ENCODE results near the gene SLX9.

Gene SLX9

GRCh38 chr21:44905728-44906090 lies 34.1 kb upstream of the SLX9 start:
- H3K9ac ChIP-seq (ENCODE audit: low read length) = no peak overlapping the region
- H3K18ac ChIP-seq (ENCODE audit: low read depth in 1 of 2, low read length in 2 of 2) = no peak overlapping the region
- H3K23ac ChIP-seq (ENCODE audit: low read length in 2 of 2) = no peak overlapping the region
- no peaks in the 10 kb centered on the region for H3K79me1 ChIP-seq (replicated peaks; ENCODE audit: low read length, poor library complexity, severe bottlenecking)
- no peak overlapping the region for H3K4me2 ChIP-seq (ENCODE audit: low read length, poor library complexity, severe bottlenecking)
- no peak overlapping the region for H2AK5ac ChIP-seq (ENCODE audit: low read length, severe bottlenecking)
- no peak overlapping the region for H3K4me3 ChIP-seq (ENCODE audit: insufficient read depth in 1 of 2, low read depth in 1 of 2, low read length in 2 of 2)
- H3K36me3 ChIP-seq (ENCODE audit: control insufficient read depth in 1 of 2, insufficient read depth in 2 of 2, low read depth in 1 of 2, low read length in 2 of 2) = no peaks in the 10 kb centered on the region
- H2BK120ac ChIP-seq (ENCODE audit: low read depth, low read length) = no peak overlapping the region
- WGBS = 78% methylated on average over 7 of the region's 7 CpGs
- no peak overlapping the region for H3K27ac ChIP-seq (ENCODE audit: low read length, poor library complexity, severe bottlenecking)
- H3K27me3 ChIP-seq (ENCODE audit: control insufficient read depth in 1 of 2, insufficient read depth in 1 of 2, low read length in 2 of 2) = peaks cover 58 to 73% of the 10 kb centered on the region in 2 experiments
- H4K91ac ChIP-seq (ENCODE audit: low read length) = no peak overlapping the region
- H2BK15ac ChIP-seq (ENCODE audit: low read depth, poor library complexity, severe bottlenecking) = no peak overlapping the region
- H3K4me1 ChIP-seq (ENCODE audit: control insufficient read depth, insufficient read depth, low read depth, low read length) = peaks cover 6% of the 10 kb centered on the region
- H3K4ac ChIP-seq (ENCODE audit: low read depth in 1 of 2, low read length in 2 of 2) = no peak overlapping the region
- no peak overlapping the region for H2BK5ac ChIP-seq (ENCODE audit: low read depth, low read length, poor library complexity, severe bottlenecking)
- H3K14ac ChIP-seq (ENCODE audit: low read length in 2 of 2) = no peak overlapping the region
- DNase-seq = no peak
- no peak overlapping the region for H2AFZ ChIP-seq (ENCODE audit: low read depth, low read length)
- H4K8ac ChIP-seq (ENCODE audit: low read length) = no peak overlapping the region
- no peak overlapping the region for H2BK12ac ChIP-seq (ENCODE audit: low read length in 2 of 2)
- H3K9me3 ChIP-seq (ENCODE audit: control insufficient read depth, low read length) = no peaks in the 10 kb centered on the region

GRCh38 chr21:44907225-44907965 lies 32.4 kb upstream of the SLX9 start:
- no peak overlapping the region for H4K8ac ChIP-seq (ENCODE audit: low read length)
- 51% methylated on average over 15 of the region's 16 CpGs for WGBS

GRCh38 chr21:44907966-44908895 lies 31.6 kb upstream of the SLX9 start:
- Histone ChIP-seq H2BK120ac (ENCODE audit: low read depth, low read length) (no peak overlapping the region), H3K9me3 (ENCODE audit: control insufficient read depth, low read length) (no peaks in the 10 kb centered on the region), H3K4me1 (ENCODE audit: control insufficient read depth, insufficient read depth, low read depth, low read length) (peaks cover 11% of the 10 kb centered on the region), H2BK15ac (ENCODE audit: low read depth, poor library complexity, severe bottlenecking) (no peak overlapping the region), H3K4me2 (ENCODE audit: low read length, poor library complexity, severe bottlenecking) (no peak overlapping the region), H2AK5ac (ENCODE audit: low read length, severe bottlenecking) (no peak overlapping the region), H4K91ac (ENCODE audit: low read length) (no peak overlapping the region), H3K4ac (ENCODE audit: low read depth in 1 of 2, low read length in 2 of 2) (no peak overlapping the region), H2BK12ac (ENCODE audit: low read length in 2 of 2) (no peak overlapping the region), H3K9ac (ENCODE audit: low read length) (peak overlapping the region; percentile 0), H2AFZ (ENCODE audit: low read depth, low read length) (no peak overlapping the region), H3K79me1 (replicated peaks; ENCODE audit: low read length, poor library complexity, severe bottlenecking) (no peaks in the 10 kb centered on the region), H3K27me3 (ENCODE audit: control insufficient read depth in 1 of 2, insufficient read depth in 1 of 2, low read length in 2 of 2) (peaks cover 53 to 65% of the 10 kb centered on the region in 2 experiments), H3K36me3 (ENCODE audit: control insufficient read depth in 1 of 2, insufficient read depth in 2 of 2, low read depth in 1 of 2, low read length in 2 of 2) (no peaks in the 10 kb centered on the region), H3K4me3 (ENCODE audit: insufficient read depth in 1 of 2, low read depth in 1 of 2, low read length in 2 of 2) (peak overlapping the region in 1 of 2 experiments; percentile 45), H3K14ac (ENCODE audit: low read length in 2 of 2) (no peak overlapping the region), H3K18ac (ENCODE audit: low read depth in 1 of 2, low read length in 2 of 2) (no peak overlapping the region), H2BK5ac (ENCODE audit: low read depth, low read length, poor library complexity, severe bottlenecking) (no peak overlapping the region), H4K8ac (ENCODE audit: low read length) (no peak overlapping the region), H3K27ac (ENCODE audit: low read length, poor library complexity, severe bottlenecking) (no peak overlapping the region), H3K23ac (ENCODE audit: low read length in 2 of 2) (no peak overlapping the region)
- WGBS = 84% methylated on average over 14 of the region's 25 CpGs
- no peak for DNase-seq

More at GRCh38 chr21:44907225-44907965, 32.4 kb upstream of the SLX9 start:
- Histone ChIP-seq H3K27ac (ENCODE audit: low read length, poor library complexity, severe bottlenecking) (no peak overlapping the region), H3K9me3 (ENCODE audit: control insufficient read depth, low read length) (no peaks in the 10 kb centered on the region), H2BK15ac (ENCODE audit: low read depth, poor library complexity, severe bottlenecking) (no peak overlapping the region), H3K23ac (ENCODE audit: low read length in 2 of 2) (no peak overlapping the region), H3K36me3 (ENCODE audit: control insufficient read depth in 1 of 2, insufficient read depth in 2 of 2, low read depth in 1 of 2, low read length in 2 of 2) (no peaks in the 10 kb centered on the region), H2BK120ac (ENCODE audit: low read depth, low read length) (no peak overlapping the region), H2BK12ac (ENCODE audit: low read length in 2 of 2) (no peak overlapping the region), H2AFZ (ENCODE audit: low read depth, low read length) (no peak overlapping the region), H3K18ac (ENCODE audit: low read depth in 1 of 2, low read length in 2 of 2) (no peak overlapping the region), H3K14ac (ENCODE audit: low read length in 2 of 2) (no peak overlapping the region), H2AK5ac (ENCODE audit: low read length, severe bottlenecking) (no peak overlapping the region), H4K91ac (ENCODE audit: low read length) (no peak overlapping the region), H3K4me2 (ENCODE audit: low read length, poor library complexity, severe bottlenecking) (no peak overlapping the region), H3K4me3 (ENCODE audit: insufficient read depth in 1 of 2, low read depth in 1 of 2, low read length in 2 of 2) (peak overlapping the region in 1 of 2 experiments; percentile 45), H3K79me1 (replicated peaks; ENCODE audit: low read length, poor library complexity, severe bottlenecking) (no peaks in the 10 kb centered on the region), H3K27me3 (ENCODE audit: control insufficient read depth in 1 of 2, insufficient read depth in 1 of 2, low read length in 2 of 2) (peaks cover 56 to 64% of the 10 kb centered on the region in 2 experiments), H3K9ac (ENCODE audit: low read length) (peak overlapping the region; percentile 0), H2BK5ac (ENCODE audit: low read depth, low read length, poor library complexity, severe bottlenecking) (no peak overlapping the region), H3K4ac (ENCODE audit: low read depth in 1 of 2, low read length in 2 of 2) (no peak overlapping the region), H3K4me1 (ENCODE audit: control insufficient read depth, insufficient read depth, low read depth, low read length) (peaks cover 12% of the 10 kb centered on the region)
- no peak for DNase-seq

GRCh38 chr21:44908908-44909307 lies 30.9 kb upstream of the SLX9 start:
- no peak overlapping the region for H4K91ac ChIP-seq (ENCODE audit: low read length)
- 92% methylated on average over 21 of the region's 21 CpGs for WGBS
- H3K14ac ChIP-seq (ENCODE audit: low read length in 2 of 2) = no peak overlapping the region
- no peak overlapping the region for H3K23ac ChIP-seq (ENCODE audit: low read length in 2 of 2)
- no peak overlapping the region for H3K4ac ChIP-seq (ENCODE audit: low read depth in 1 of 2, low read length in 2 of 2)
- H3K9ac ChIP-seq (ENCODE audit: low read length) = no peak overlapping the region
- H3K27ac ChIP-seq (ENCODE audit: low read length, poor library complexity, severe bottlenecking) = no peak overlapping the region
- no peak overlapping the region for H3K18ac ChIP-seq (ENCODE audit: low read depth in 1 of 2, low read length in 2 of 2)
- H4K8ac ChIP-seq (ENCODE audit: low read length) = no peak overlapping the region
- no peak overlapping the region for H3K4me2 ChIP-seq (ENCODE audit: low read length, poor library complexity, severe bottlenecking)
- H3K4me1 ChIP-seq (ENCODE audit: control insufficient read depth, insufficient read depth, low read depth, low read length) = peaks cover 8% of the 10 kb centered on the region
- no peak overlapping the region for H2BK120ac ChIP-seq (ENCODE audit: low read depth, low read length)
- H2AK5ac ChIP-seq (ENCODE audit: low read length, severe bottlenecking) = no peak overlapping the region
- no peak for DNase-seq
- H3K27me3 ChIP-seq (ENCODE audit: control insufficient read depth in 1 of 2, insufficient read depth in 1 of 2, low read length in 2 of 2) = peaks cover 52 to 66% of the 10 kb centered on the region in 2 experiments
- H3K79me1 ChIP-seq (replicated peaks; ENCODE audit: low read length, poor library complexity, severe bottlenecking) = no peaks in the 10 kb centered on the region
- H2BK5ac ChIP-seq (ENCODE audit: low read depth, low read length, poor library complexity, severe bottlenecking) = no peak overlapping the region
- H2BK15ac ChIP-seq (ENCODE audit: low read depth, poor library complexity, severe bottlenecking) = no peak overlapping the region
- no peak overlapping the region for H3K4me3 ChIP-seq (ENCODE audit: insufficient read depth in 1 of 2, low read depth in 1 of 2, low read length in 2 of 2)
- no peaks in the 10 kb centered on the region for H3K36me3 ChIP-seq (ENCODE audit: control insufficient read depth in 1 of 2, insufficient read depth in 2 of 2, low read depth in 1 of 2, low read length in 2 of 2)
- H3K9me3 ChIP-seq (ENCODE audit: control insufficient read depth, low read length) = no peaks in the 10 kb centered on the region
- H2BK12ac ChIP-seq (ENCODE audit: low read length in 2 of 2) = no peak overlapping the region
- H2AFZ ChIP-seq (ENCODE audit: low read depth, low read length) = no peak overlapping the region

Data from mesenchymal stem cell (in vitro differentiated cells and primary cell).